ENCODE measurements around the gene OSTN. TPM values are rescaled to one million over a fixed set of nuclear protein-coding genes. Genes with fewer than 3 reads are reported as not detected.
"Not testable (repeated sequence)": the region's sequence is repeated elsewhere in the genome, so short reads cannot be mapped to it uniquely, and the experiment has no call there.

OSTN gene
- total and polyA plus RNA-seq, 10 donors = 0.03 TPM; not detected in 9

DNA sequence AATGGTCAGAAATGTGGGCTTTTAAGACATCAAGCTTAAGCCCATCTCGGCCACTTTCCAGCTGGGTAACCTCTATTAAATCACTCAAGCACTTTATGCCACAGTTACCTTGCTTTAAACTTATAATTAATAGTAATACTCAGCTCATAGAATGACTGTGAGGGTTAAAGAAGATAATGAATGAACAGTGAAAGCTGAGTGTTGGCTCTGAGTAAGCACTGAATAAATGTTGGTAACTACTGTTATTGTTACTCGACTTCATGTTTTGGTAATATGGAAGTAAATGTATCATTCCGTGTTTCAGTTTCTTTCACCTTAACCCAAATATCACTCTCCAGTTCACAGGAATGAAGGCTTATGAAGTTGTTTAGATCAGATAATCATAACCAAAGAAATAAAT lies 23.9 kb upstream of the OSTN start:
- intact Hi-C loops (cut with DNase I; ENCODE audit: low total_unique reads) = no loop called here
- Histone ChIP-seq H3K27ac (no peak overlapping the region), H3K9me3 (peaks cover 0 to 13% (median 0%) of the 10 kb centered on the region in 8 donors), H3K4me3 (no peak overlapping the region), H3K36me3 (no peaks in the 10 kb centered on the region), H3K27me3 (replicated peaks in 1 of 7) (no peaks in the 10 kb centered on the region), H3K4me1 (no peaks in the 10 kb centered on the region)
- 29 to 94% (median 67%) methylated on average over 3 of the region's 3 CpGs for WGBS, 5 donors
- TF ChIP-seq POLR2AphosphoS5 (IDR thresholded peaks at IDR 0.05) = no peak
- no peak for TF ChIP-seq POLR2A (IDR thresholded peaks at IDR 0.05)
- TF ChIP-seq, protein P1, sequence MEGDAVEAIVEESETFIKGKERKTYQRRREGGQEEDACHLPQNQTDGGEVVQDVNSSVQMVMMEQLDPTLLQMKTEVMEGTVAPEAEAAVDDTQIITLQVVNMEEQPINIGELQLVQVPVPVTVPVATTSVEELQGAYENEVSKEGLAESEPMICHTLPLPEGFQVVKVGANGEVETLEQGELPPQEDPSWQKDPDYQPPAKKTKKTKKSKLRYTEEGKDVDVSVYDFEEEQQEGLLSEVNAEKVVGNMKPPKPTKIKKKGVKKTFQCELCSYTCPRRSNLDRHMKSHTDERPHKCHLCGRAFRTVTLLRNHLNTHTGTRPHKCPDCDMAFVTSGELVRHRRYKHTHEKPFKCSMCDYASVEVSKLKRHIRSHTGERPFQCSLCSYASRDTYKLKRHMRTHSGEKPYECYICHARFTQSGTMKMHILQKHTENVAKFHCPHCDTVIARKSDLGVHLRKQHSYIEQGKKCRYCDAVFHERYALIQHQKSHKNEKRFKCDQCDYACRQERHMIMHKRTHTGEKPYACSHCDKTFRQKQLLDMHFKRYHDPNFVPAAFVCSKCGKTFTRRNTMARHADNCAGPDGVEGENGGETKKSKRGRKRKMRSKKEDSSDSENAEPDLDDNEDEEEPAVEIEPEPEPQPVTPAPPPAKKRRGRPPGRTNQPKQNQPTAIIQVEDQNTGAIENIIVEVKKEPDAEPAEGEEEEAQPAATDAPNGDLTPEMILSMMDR (IDR thresholded peaks at IDR 0.05 in 8 of 11, conservative IDR thresholded peaks at IDR 0.05 in 3 of 11) = no peak
- DNase-seq = no peak

DNA sequence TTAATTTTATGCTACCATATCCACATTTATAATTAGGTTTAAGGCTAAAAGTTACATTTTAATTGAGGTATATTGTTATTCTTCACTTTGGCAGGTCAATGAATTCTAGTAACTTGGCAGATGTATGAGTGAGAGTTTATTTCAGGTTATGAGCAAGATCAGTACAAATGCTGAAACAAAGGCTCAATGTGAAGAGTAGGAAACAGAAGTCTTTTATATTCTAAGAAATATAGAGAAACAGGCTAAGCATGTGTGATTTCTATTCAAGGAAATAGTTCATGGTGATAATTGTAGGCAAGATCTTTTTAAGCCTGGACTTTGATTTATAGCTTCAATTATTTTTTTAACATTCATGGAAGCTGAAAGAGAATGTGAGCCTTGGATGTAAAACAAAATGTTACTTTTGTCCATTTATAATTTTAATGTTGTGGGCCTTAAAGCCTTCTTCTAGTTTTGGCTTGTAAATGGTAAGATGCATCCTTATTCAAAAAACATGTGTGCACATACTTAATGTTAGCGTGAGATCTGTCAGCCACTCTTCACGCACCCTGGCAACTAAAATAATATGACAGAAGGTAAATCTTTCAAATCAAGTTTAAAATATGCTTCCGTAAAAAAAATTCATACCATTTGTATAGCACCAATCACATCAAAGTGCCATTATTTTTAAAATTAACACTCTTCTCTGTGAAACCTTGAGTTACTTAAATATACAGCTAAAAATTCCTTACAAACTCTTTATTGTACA lies 22.8 kb upstream of the OSTN start:
- Histone ChIP-seq H3K9me3 (peaks cover 0 to 14% (median 0%) of the 10 kb centered on the region in 8 donors), H3K27me3 (replicated peaks in 1 of 7) (no peaks in the 10 kb centered on the region), H3K4me1 (no peaks in the 10 kb centered on the region), H3K4me3 (no peak overlapping the region), H3K36me3 (no peaks in the 10 kb centered on the region), H3K27ac (no peak overlapping the region)
- TF ChIP-seq POLR2AphosphoS5 (IDR thresholded peaks at IDR 0.05) = no peak
- TF ChIP-seq, protein P1 (IDR thresholded peaks at IDR 0.05 in 8 of 11, conservative IDR thresholded peaks at IDR 0.05 in 3 of 11) = no peak
- TF ChIP-seq POLR2A (IDR thresholded peaks at IDR 0.05) = no peak
- DNase-seq = no peak
- intact Hi-C loops (cut with DNase I; ENCODE audit: low total_unique reads) = no loop called here
- 91 to 97% (median 94%) methylated on average over 3 of the region's 3 CpGs for WGBS, 5 donors

DNA sequence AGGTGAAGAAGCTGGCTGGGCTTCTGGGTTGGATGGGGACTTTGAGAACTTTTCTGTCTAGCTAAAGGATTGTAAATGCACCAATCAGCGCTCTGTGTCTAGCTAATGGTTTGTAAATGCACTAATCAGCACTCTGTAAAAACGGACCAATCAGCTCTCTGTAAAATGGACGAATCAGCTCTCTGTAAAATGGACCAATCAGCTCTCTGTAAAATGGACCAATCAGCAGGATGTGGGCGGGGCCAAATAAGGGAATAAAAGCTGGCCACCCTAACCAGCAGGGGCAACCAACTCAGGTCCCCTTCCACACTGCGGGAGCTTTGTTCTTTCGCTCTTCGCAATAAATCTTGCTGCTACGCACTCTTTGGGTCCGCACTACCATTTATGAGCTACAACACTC lies 13.7 kb upstream of the OSTN start:
- H3K4me3 ChIP-seq; intact Hi-C loops (cut with DNase I; ENCODE audit: low total_unique reads); H3K36me3 ChIP-seq; DNase-seq; H3K27me3 ChIP-seq (replicated peaks in 1 of 7); H3K27ac ChIP-seq; H3K4me1 ChIP-seq: not testable (repeated sequence)
- whole genome bisulfite sequencing, 5 donors = 88 to 95% (median 91%) methylated on average over 9 of the region's 9 CpGs
- peaks cover 0 to 22% (median 10%) of the 10 kb centered on the region in 8 donors for H3K9me3 ChIP-seq

DNA sequence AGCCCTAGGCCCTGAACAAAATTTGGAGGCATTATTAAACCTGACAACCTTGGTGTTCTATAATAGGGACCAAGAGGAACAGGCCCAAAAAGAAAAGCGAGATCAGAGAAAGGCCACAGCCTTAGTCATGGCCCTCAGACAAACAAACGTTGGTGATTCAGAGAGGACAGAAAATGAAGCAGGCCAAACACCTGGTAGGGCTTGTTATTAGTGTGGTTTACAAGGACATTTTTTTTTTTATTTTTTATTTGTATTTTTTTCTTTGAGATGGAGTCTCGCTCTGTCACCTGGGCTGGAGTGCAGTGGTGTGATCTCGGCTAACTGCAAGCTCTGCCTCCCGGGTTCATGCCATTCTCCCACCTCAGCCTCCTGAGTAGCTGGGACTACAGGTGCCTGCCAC lies 10.8 kb upstream of the OSTN start:
- WGBS, 5 donors = 83 to 92% (median 87%) methylated on average over 5 of the region's 5 CpGs
- intact Hi-C loops (cut with DNase I; ENCODE audit: low total_unique reads); H3K36me3 ChIP-seq; H3K27me3 ChIP-seq (replicated peaks in 1 of 7); DNase-seq; H3K4me1 ChIP-seq; H3K4me3 ChIP-seq; H3K27ac ChIP-seq: not testable (repeated sequence)
- H3K9me3 ChIP-seq = peaks cover 0 to 30% (median 10%) of the 10 kb centered on the region in 8 donors

DNA sequence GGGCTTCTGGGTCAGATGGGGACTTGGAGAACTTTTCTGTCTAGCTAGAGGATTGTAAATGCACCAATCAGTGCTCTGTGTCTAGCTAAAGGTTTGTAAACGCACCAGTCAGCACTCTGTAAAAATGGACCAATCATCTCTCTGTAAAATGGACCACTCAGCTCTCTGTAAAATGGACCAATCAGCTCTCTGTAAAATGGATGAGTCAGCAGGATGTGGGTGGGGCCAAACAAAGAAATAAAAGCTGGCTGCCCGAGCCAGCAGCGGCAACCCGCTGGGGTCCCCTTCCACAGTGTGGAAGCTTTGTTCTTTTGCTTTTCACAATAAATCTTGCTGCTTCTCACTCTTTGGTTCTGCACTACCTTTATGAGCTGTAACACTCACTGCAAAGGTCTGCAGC lies 6.8 kb upstream of the OSTN start:
- H3K27me3 ChIP-seq (replicated peaks in 1 of 7); H3K4me1 ChIP-seq; intact Hi-C loops (cut with DNase I; ENCODE audit: low total_unique reads); H3K4me3 ChIP-seq; DNase-seq; H3K9me3 ChIP-seq; H3K27ac ChIP-seq; H3K36me3 ChIP-seq: not testable (repeated sequence)
- WGBS, 5 donors = 89 to 96% (median 92%) methylated on average over 4 of the region's 4 CpGs

DNA sequence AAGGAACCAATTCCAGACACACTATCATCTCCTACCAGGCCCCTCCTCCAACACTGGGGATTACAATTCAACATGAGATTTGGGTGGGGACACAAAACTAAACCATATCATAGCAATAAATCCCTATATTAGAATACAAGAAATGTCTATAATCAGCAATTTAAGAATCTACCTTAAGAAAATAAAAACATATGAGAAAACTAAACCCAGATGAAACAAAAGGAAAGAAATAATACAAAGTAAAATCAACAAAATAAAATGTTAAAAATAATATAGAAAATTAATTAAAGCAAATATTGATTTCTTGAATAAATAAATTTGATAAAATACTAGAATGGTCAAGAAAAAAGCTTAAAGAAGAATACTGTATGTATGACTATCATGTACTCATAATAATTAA lies 6.1 kb upstream of the OSTN start:
- TF ChIP-seq POLR2AphosphoS5 (IDR thresholded peaks at IDR 0.05) (no peak), POLR2A (IDR thresholded peaks at IDR 0.05) (no peak)
- TF ChIP-seq, protein P1 (IDR thresholded peaks at IDR 0.05 in 8 of 11, conservative IDR thresholded peaks at IDR 0.05 in 3 of 11) = no peak

More for the DNA sequence above, 6.1 kb upstream of the OSTN start:
- H3K4me3 ChIP-seq = no peak overlapping the region
- no peaks in the 10 kb centered on the region for H3K36me3 ChIP-seq
- no peak overlapping the region for H3K27ac ChIP-seq
- H3K9me3 ChIP-seq = peaks cover 0 to 8% (median 0%) of the 10 kb centered on the region in 8 donors
- no peak for DNase-seq
- H3K27me3 ChIP-seq (replicated peaks in 1 of 7) = no peaks in the 10 kb centered on the region
- H3K4me1 ChIP-seq = no peaks in the 10 kb centered on the region
- intact Hi-C loops (cut with DNase I; ENCODE audit: low total_unique reads) = no loop called here

All from spleen (tissue), 11 donors.